ENCODE data around the gene MRRF. TPM values are rescaled to one million over a fixed set of nuclear protein-coding genes. Genes with fewer than 3 reads are reported as not detected.

MRRF gene
- total RNA-seq, 1 donor from 2014 or later: 55.2 TPM

- Mint-ChIP-seq H3K9me3 (no peaks in the 10 kb centered on the region), H3K36me3 (ENCODE audit: low read depth) (peaks cover 18% of the 10 kb centered on the region), H3K4me3 (no peak overlapping the region), H3K4me1 (no peaks in the 10 kb centered on the region), H3K27me3 (no peaks in the 10 kb centered on the region), H3K27ac (no peak overlapping the region)
- POLR2A ChIA-PET: no interaction called here
- DNase-seq: no peak
- intact Hi-C loops (cut with micrococcal nuclease): no loop called here
- no peak for ATAC-seq (ENCODE audit: low read depth)
- TF ChIP-seq, protein P1, sequence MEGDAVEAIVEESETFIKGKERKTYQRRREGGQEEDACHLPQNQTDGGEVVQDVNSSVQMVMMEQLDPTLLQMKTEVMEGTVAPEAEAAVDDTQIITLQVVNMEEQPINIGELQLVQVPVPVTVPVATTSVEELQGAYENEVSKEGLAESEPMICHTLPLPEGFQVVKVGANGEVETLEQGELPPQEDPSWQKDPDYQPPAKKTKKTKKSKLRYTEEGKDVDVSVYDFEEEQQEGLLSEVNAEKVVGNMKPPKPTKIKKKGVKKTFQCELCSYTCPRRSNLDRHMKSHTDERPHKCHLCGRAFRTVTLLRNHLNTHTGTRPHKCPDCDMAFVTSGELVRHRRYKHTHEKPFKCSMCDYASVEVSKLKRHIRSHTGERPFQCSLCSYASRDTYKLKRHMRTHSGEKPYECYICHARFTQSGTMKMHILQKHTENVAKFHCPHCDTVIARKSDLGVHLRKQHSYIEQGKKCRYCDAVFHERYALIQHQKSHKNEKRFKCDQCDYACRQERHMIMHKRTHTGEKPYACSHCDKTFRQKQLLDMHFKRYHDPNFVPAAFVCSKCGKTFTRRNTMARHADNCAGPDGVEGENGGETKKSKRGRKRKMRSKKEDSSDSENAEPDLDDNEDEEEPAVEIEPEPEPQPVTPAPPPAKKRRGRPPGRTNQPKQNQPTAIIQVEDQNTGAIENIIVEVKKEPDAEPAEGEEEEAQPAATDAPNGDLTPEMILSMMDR (IDR thresholded peaks at IDR 0.05): no peak
- CTCF ChIA-PET: no interaction called here
These were observed 66.8 kb downstream of the MRRF start for GRCh38 chr9:122331523-122331927.

GRCh38 chr9:122332083-122332482, 67.4 kb downstream of the MRRF start:
- POLR2A ChIA-PET: no interaction called here
- CTCF ChIA-PET: no interaction called here
- Mint-ChIP-seq H3K27me3 (no peaks in the 10 kb centered on the region), H3K4me1 (peaks cover 2% of the 10 kb centered on the region), H3K4me3 (no peak overlapping the region), H3K9me3 (no peaks in the 10 kb centered on the region), H3K27ac (no peak overlapping the region), H3K36me3 (ENCODE audit: low read depth) (peaks cover 12% of the 10 kb centered on the region)
- ATAC-seq (ENCODE audit: low read depth) (no peak), DNase-seq (no peak)
- TF ChIP-seq, protein P1 (IDR thresholded peaks at IDR 0.05): no peak
- intact Hi-C loops (cut with micrococcal nuclease): no loop called here

DNA sequence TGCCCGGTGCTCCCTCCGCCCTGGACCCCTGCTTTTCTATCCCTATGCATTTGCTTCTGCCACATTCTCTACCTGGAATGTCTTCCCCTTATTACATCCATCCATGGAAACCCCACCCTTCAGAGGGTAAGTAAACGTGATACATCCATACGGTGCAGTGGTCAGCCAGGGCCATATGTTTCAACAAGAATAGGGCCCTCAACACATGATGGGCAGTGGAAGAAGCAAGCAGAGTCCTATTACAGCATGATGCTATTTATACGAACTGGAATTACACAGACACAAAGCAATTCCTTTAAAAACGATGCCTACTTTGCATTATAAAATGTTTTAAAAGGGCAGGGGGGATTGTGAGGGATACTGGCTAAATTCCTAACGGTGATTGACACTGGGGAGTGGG, 68.0 kb downstream of the MRRF start:
- POLR2A ChIA-PET: no interaction called here
- intact Hi-C loops (cut with micrococcal nuclease): no loop called here
- Mint-ChIP-seq H3K9me3 (no peaks in the 10 kb centered on the region), H3K36me3 (ENCODE audit: low read depth) (peaks cover 10% of the 10 kb centered on the region), H3K27ac (no peak overlapping the region), H3K27me3 (no peaks in the 10 kb centered on the region), H3K4me3 (no peak overlapping the region), H3K4me1 (peaks cover 7% of the 10 kb centered on the region)
- ATAC-seq (ENCODE audit: low read depth) (no peak), DNase-seq (no peak)
- TF ChIP-seq, protein P1 (IDR thresholded peaks at IDR 0.05): no peak
- CTCF ChIA-PET: no interaction called here

DNA sequence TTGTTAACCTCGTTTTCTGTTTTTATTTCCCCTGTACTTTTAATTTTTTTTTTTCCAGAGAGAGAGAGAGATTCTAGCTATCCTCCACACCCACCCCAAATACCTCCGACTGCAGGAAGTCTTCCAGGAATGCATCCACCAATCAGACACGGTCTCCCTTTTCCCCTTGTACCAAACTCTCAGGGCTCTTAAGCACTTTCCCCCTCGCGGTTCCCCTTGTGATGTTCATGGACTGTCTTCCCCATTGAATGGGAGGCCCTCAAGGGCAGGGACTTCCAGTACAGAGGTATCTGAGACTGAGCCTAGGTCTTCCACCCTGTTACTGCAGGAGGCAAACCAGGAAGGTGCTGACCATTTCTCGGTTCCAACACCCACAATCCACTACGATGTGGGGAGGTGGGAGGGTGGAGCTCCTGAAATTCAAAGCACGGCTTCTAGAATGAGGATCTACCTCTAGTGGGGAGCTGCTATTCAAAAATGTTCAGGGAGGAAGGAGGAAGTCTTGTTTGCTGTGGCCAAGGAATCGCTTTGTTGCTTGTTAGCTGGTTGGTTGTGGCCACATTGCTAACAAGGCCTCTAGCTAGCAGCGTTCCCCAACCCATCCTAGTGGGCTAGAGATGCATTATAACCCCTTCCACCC, 68.6 kb downstream of the MRRF start:
- intact Hi-C loops (cut with micrococcal nuclease): no loop called here
- H3K4me3 Mint-ChIP-seq: no peak overlapping the region
- DNase-seq: no peak
- POLR2A ChIA-PET: no interaction called here
- ATAC-seq (ENCODE audit: low read depth): no peak
- peaks cover 2% of the 10 kb centered on the region for H3K27me3 Mint-ChIP-seq
- H3K4me1 Mint-ChIP-seq: peaks cover 7% of the 10 kb centered on the region
- H3K27ac Mint-ChIP-seq: no peak overlapping the region
- peaks cover 10% of the 10 kb centered on the region for H3K36me3 Mint-ChIP-seq (ENCODE audit: low read depth)
- CTCF ChIA-PET: no interaction called here
- H3K9me3 Mint-ChIP-seq: no peaks in the 10 kb centered on the region
- TF ChIP-seq, protein P1 (IDR thresholded peaks at IDR 0.05): no peak

- H3K9me3 Mint-ChIP-seq: no peaks in the 10 kb centered on the region
- no peaks in the 10 kb centered on the region for H3K36me3 Mint-ChIP-seq (ENCODE audit: low read depth)
- intact Hi-C loops (cut with micrococcal nuclease): no loop called here
- ChIA-PET CTCF (no interaction called here), POLR2A (no interaction called here)
- H3K27me3 Mint-ChIP-seq: peaks cover 8% of the 10 kb centered on the region
- H3K4me1 Mint-ChIP-seq: peaks cover 7% of the 10 kb centered on the region
- TF ChIP-seq, protein P1 (IDR thresholded peaks at IDR 0.05): no peak
- H3K4me3 Mint-ChIP-seq: no peak overlapping the region
- no peak for DNase-seq
- H3K27ac Mint-ChIP-seq: no peak overlapping the region
- no peak for ATAC-seq (ENCODE audit: low read depth)
These were observed 70.2 kb downstream of the MRRF start for GRCh38 chr9:122334916-122335315.

Measured in activated B cell treated with CpG ODN at 0.5 μM for 24 hours (primary cell).